ENCODE measurements around the gene TMEM187. TPM values are rescaled to one million over a fixed set of nuclear protein-coding genes. Genes with fewer than 3 reads are reported as not detected.

TMEM187 gene
- total and polyA plus RNA-seq, 2 donors (not counting 1 experiment from before 2014, with no cell fraction given), result 5.5 to 6.4 TPM

DNA sequence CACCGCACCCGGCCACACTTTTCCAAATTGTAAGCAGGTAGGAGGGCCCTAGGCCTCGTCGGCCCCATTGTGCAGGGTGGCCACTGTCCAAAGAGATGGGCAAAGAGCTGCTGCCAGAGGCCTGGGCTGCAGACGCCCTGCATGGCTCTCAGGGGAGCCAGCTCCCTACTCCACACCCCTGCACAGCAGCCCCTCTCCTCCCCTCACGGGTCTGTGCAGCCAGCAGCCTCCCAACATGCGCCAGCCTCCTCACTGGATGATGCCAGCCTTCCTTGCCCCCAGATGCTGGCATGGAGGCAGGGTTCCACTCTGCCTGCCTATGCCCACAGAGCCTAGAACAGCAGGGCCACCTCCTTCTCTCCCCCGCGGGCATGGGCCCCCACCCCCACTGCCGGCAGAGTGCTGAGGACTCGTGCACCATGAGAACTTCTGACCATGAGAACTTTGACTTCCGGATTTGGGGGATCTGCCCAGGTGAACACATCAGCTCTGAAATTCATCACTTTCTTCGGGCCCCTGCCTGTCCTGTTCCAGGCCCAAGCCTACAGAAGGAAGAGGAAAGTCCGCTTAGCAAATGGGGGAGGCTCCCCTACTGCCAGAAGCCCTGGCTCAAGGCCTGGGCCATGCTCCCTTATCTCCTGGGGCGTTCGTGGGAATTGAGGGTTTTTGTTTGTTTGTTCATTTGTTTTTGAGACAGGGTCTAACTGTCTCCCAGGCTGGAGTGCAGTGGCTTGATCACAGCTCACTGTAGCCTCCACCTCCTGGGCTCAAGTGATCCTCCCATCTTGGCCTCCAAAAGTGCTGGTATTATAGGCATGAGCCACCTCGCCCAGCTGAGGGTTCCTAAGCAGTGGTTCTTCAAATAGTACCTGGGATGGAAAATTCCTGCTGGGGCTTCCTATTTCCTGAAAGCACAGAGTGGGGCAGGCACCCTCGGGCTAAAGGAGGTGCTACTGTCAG lies 39.1 kb downstream of the TMEM187 start:
- Mint-ChIP-seq H3K27me3 (no peaks in the 10 kb centered on the region), H3K9me3 (ENCODE audit: insufficient read depth) (no peaks in the 10 kb centered on the region), H3K4me1 (peaks cover 25% of the 10 kb centered on the region), H3K27ac (no peak overlapping the region), H3K4me3 (no peak overlapping the region)
- H3K36me3 ChIP-seq (replicated peaks in 1 of 2; ENCODE audit: control extremely low read depth in 1 of 2, control insufficient read depth in 1 of 2, extremely low read depth in 1 of 2, insufficient read depth in 2 of 2, low read length in 1 of 2), result peaks cover 0 to 37% of the 10 kb centered on the region in 2 experiments
- ChIA-PET POLR2A (no interaction called here), CTCF (interaction anchor here (1.5 to 2.9 kb wide), 2 partner anchors 10 to 31 kb away, joined by 4 to 21 read pairs; no protein-coding TSS in a partner anchor)
- no peak overlapping the region for H3K4me2 ChIP-seq (replicated peaks; ENCODE audit: low read depth, low read length, poor library complexity, severe bottlenecking)
- H3K4me1 ChIP-seq (ENCODE audit: control insufficient read depth in 2 of 2, insufficient read depth in 2 of 2, low read length in 2 of 2), result peaks cover 20 to 35% of the 10 kb centered on the region in 2 donors
- H4K20me1 ChIP-seq (ENCODE audit: control insufficient read depth, insufficient read depth, low read length, poor library complexity, severe bottlenecking), result no peaks in the 10 kb centered on the region
- H3K27ac ChIP-seq (ENCODE audit: low read length in 2 of 2), result no peak overlapping the region
- no peak for TF ChIP-seq EZH2 (IDR thresholded peaks at IDR 0.05; ENCODE audit: borderline replicate concordance, insufficient read depth, low read depth, low read length, poor library complexity, severe bottlenecking)
- TF ChIP-seq, protein P1, sequence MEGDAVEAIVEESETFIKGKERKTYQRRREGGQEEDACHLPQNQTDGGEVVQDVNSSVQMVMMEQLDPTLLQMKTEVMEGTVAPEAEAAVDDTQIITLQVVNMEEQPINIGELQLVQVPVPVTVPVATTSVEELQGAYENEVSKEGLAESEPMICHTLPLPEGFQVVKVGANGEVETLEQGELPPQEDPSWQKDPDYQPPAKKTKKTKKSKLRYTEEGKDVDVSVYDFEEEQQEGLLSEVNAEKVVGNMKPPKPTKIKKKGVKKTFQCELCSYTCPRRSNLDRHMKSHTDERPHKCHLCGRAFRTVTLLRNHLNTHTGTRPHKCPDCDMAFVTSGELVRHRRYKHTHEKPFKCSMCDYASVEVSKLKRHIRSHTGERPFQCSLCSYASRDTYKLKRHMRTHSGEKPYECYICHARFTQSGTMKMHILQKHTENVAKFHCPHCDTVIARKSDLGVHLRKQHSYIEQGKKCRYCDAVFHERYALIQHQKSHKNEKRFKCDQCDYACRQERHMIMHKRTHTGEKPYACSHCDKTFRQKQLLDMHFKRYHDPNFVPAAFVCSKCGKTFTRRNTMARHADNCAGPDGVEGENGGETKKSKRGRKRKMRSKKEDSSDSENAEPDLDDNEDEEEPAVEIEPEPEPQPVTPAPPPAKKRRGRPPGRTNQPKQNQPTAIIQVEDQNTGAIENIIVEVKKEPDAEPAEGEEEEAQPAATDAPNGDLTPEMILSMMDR (IDR thresholded peaks at IDR 0.05), result no peak
- no peaks in the 10 kb centered on the region for H3K9me3 ChIP-seq (ENCODE audit: control extremely low read depth in 1 of 3, control insufficient read depth in 2 of 3, insufficient read depth in 1 of 3, low read length in 2 of 3)
- H3K4me3 ChIP-seq (ENCODE audit: control extremely low read depth in 1 of 5, extremely low read depth in 1 of 5, insufficient read depth in 1 of 5, low read depth in 2 of 5, low read length in 4 of 5), result no peak overlapping the region
- no peak for ATAC-seq (ENCODE audit: low read depth)
- DNase-seq, result no peak
- no peak overlapping the region for H3K9ac ChIP-seq (ENCODE audit: low read length)
- no peak overlapping the region for H2AFZ ChIP-seq (ENCODE audit: insufficient read depth, low read depth, low read length, poor library complexity, severe bottlenecking)
- intact Hi-C loops (cut with micrococcal nuclease), result no loop called here
- peaks cover 7% of the 10 kb centered on the region for H3K79me2 ChIP-seq (ENCODE audit: control insufficient read depth, insufficient read depth, low read length)
- no peaks in the 10 kb centered on the region for H3K27me3 ChIP-seq (replicated peaks in 1 of 4; ENCODE audit: control extremely low read depth in 1 of 4, control insufficient read depth in 3 of 4, insufficient read depth in 4 of 4, low read length in 3 of 4)
- 94% methylated on average over 8 of the region's 18 CpGs for WGBS (ENCODE audit: insufficient coverage)
